ENCODE results near the gene NKAIN2. TPM values are rescaled to one million over a fixed set of nuclear protein-coding genes. Genes with fewer than 3 reads are reported as not detected.

Gene NKAIN2
- total RNA-seq, 1 experiment from 2014 or later: 0.15 TPM

DNA sequence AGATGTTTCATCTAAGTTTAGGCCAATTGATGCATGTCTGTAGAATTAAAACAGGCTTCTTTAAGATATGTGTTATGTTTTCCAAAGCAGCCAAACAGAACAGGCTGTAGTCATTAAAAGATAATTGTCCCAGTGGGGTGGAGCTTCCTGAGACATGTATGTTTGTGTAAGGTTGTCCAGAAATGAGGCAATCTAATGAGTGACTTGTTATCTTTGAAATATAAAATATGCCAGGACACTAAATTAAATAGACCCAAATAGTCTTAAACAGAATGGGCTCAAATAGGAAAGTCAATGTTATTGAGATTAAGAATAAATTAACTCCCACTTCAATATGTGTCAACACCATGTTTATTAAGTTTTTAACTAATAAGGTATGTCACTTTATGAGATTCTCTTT lies 953.9 kb downstream of the NKAIN2 start:
- DNase-seq (ENCODE audit: low read depth): no peak

DNA sequence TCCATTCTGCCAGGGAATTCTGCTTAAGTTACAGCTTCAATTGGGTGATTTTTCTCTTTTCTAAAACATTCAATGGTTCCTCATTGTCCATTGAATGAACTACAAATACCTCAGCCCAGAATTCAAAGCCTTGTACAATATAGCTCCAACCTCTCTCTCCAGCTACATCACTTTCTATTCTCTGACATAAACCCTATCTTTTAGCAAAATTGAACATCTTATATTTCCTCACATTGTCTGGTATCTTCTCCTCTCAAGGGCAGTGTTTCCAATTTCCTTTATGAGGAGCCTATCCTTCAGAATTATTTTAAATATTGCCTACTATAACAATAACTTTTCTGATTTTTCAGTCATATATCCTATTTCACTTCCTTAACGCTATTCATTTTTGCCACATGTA lies 955.0 kb downstream of the NKAIN2 start:
- DNase-seq (ENCODE audit: low read depth): no peak

DNA sequence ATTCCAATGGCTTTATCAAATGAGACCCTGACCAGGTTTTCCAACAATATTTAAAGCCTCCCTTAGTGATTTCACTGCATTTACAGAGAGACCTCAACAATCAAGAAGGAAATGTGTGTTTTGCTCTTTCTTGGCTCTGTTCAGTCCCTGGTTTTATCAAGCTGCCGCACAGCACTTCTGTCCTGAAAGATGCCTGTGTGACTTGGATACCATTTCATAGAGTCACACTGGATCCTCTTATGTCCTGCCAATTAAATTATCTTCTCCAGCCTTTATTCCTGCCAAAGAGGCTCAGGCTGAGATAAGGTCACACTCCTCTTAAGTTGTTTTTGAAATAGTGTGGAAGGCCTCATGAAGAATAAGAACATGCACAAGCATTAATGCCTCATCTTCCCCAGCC lies 961.6 kb downstream of the NKAIN2 start:
- no peak for DNase-seq (ENCODE audit: low read depth)

DNA sequence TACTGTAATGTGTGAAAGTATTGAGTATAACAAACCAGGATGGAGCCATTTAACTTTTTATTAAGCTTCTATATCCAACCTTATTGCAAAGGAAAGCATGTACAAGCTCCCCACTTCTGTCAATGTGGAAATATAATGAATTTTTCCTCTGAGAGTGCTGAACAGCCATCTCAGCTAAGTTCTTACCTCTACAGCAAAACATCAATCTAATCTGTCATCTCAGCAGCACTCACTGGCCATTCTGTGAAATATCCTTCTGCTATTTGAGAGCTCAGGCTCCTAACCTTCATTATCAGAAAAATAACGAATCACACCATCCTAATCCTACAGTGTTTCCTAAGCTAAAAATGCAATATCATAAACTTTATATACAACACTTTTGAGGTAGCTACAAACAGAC lies 964.6 kb downstream of the NKAIN2 start:
- no peak for DNase-seq (ENCODE audit: low read depth)

DNA sequence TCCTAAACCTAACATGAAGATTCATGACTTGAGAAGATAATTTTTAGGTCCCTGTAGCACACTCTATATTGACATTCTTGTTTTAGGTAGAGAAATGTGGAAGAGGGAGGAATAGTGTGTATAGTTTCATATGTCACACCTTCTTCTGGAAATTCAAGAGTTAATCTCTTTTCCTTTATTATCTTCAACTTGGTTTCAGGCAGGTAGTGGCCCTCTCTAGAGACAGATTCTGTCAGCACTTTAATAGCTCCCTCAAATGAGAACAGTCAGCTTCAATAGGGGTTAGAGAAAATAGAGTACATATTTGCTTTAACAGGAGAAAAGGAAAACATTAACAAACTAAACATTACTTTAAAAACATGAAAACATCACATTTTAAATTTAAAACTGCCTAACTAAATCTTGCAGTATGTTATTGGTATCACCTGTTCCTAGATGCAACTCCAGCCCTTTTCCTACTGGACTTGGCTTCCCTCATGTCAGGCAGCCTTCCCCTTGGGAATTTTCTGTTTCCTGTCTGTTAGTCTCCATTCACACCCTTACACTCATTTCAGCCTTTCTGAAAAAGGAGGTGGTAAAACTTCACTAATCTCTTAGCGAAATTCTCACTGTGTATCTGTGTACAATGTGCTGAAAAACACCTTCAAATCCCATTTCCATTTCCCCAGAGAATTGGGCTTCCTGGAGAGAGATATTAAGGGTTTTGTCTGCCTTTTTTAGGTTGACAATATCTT lies 966.3 kb downstream of the NKAIN2 start:
- no peak for DNase-seq (ENCODE audit: low read depth)

DNA sequence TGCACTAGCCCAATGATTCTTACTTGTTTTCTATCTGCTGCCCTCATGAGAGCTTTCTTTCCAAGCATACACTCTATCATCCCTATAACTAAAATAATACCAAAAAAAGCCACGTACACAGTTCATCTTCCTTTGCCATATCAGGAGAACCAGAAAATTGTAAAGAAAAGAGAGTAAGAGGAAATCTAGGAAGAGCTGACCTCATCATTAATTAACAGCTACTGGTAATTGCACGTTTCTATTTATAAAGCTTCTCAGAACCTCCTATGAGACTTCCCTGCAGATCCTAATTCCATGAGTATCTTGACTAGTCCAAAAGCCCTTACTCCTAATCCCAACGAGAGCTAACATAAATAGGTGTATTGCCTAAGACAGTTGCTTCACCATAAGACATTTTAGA lies 967.1 kb downstream of the NKAIN2 start:
- DNase-seq (ENCODE audit: low read depth): no peak

DNA sequence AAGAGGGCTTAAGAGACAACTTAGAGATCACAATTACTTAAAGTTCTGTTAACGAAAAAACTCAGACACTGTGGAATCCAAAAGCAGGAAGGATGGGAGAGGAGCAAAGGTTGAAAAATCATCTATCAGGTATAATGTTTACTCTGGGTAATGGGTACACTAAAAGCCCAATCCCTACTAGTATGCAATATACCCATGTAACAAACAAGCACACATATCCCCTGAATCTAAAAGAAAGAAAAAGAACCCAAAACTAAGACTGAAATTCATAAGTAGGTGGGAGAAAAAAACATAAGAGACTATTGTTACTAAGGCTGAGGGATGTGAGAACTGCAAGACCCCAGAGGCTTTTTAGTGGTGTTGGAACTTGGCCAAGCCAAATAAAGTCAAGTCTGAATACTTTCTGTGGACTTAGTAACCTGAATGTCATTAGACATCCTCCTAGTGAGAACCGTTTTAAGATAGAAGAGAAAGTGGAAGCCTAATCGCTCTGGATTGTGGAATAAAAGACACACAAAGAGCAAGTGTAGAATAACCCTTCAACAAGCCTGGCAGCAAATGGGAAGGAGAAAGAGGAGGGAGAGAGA lies 969.2 kb downstream of the NKAIN2 start:
- no peak for DNase-seq (ENCODE audit: low read depth)

DNA sequence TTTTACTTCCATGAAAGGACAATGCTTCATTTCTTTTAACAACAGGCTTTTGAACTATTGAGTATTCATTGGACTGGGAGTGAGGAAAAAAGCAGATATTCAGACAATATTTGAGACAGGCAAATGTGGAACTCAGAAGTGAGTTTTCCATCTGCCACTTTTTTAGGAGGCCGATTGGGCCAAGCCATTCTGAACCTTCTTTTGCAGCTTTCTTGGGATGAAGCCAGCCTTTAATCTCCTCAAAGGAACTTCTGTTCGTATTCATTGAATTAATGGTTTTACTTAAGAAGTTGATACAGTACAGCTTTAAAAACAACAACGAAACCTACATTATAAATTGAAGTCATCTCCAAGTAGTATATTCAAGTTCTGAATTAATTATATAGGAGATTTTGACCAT lies 971.5 kb downstream of the NKAIN2 start:
- no peak for DNase-seq (ENCODE audit: low read depth)

DNA sequence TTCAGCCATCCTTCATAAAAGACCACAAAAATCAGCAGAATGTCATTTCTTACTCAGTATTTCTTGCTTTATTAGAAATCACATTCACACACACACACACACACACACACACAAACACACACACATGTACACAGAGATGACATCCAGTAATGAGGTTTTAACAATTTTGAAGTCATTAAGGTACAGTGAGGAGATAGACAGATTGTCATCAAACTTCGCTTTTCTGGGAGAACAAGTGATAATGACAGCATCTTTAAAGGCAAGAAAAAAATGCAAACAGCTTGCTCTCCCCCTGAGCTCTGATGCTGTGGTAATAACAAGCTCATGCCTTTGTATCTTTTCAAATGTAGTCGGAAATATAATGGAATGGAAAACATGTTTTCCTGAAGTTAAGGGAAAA lies 974.2 kb downstream of the NKAIN2 start:
- DNase-seq (ENCODE audit: low read depth): no peak

DNA sequence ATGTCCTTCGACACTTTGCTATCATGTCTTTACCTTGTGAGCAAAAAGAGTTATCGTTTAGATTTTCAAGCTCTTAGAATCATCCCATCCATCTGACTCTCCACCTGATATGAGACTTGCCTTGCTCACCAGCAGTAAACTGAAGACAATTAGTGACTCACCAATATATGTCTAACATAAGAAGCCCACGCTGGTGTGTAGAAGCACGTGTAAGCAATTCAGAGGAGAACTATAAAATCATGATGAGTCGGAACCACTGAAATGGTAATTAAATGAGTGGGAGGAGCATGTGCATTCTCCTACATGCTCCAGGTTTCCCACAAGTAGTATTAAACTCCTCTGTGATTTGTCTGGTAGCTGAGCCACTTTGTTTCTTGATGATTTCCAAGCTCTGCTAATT lies 977.0 kb downstream of the NKAIN2 start:
- DNase-seq (ENCODE audit: low read depth): peak; percentile 17

DNA sequence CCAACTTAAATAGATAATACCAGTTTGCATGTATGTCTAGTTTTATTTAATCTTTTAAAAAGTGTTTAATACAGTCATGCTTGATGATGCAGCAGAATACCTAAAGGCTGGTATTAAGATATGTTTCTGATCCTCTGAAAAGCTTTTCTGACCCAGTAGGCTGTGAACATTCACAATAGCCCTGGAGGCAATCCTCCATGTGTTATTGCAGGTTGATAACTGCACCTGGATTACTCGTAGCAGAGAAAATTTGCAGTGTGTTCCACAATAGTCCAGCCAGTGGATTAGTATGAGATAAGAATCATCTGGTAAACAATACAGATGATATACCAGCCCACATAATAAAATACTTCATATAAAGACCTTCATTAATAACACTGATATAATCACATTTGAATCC lies 979.7 kb downstream of the NKAIN2 start:
- no peak for DNase-seq (ENCODE audit: low read depth)

DNA sequence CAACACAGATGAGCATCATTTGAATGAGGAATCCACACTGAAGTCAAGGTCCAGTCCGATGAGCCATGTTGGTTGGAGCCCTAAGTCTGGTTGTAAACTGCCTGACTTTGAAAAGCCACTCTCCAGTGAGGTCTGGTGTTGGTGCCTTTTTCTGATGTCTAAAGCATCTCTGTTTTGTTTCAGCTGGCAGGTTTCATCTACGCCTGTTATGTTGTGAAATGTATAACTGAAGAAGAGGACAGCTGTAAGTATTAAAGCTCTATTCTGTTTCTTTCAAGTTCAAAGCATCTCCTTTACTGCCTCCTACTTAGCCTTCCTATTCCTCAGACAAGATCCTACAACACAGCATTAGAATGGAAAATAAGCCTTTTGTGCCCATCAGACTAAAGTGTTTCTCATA lies 987.5 kb downstream of the NKAIN2 start:
- no peak for DNase-seq (ENCODE audit: low read depth)

DNA sequence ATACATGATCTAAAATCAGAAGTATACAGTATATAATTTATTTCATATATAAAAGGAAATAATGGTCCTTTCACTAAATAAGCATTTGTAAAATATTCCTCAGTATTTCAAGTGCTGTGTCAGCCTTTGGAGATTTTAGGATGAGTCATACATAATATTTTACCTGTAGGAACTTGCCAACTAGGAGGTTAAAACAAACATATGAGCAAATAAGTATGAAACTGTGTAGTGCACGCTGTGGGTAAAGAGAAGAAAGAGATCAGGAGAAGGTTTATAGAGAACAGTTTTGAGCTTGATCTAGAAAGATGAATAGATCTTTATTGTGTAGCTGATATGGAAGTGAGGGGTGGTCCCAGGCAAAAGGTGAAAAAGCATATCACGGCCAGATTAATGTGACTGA lies 988.7 kb downstream of the NKAIN2 start:
- no peak for DNase-seq (ENCODE audit: low read depth)

DNA sequence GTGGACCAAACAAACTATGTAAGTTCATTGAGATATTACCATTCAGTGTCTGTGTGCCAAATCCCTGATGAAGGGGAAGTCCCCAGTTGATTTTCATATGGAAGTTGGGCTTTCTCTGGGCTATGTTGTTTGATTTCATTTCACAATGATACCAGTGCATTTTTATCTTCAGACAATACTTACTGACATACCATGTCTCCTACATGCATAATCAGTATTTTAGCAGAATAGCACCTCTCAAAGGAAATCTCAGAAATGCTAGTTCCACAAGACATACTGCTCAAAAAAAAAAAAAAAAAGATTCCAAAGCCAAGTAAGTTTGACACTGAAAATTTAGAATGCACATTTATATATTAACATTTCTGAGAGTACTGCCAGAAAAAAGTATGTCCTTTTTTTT lies 989.7 kb downstream of the NKAIN2 start:
- no peak for DNase-seq (ENCODE audit: low read depth)

DNA sequence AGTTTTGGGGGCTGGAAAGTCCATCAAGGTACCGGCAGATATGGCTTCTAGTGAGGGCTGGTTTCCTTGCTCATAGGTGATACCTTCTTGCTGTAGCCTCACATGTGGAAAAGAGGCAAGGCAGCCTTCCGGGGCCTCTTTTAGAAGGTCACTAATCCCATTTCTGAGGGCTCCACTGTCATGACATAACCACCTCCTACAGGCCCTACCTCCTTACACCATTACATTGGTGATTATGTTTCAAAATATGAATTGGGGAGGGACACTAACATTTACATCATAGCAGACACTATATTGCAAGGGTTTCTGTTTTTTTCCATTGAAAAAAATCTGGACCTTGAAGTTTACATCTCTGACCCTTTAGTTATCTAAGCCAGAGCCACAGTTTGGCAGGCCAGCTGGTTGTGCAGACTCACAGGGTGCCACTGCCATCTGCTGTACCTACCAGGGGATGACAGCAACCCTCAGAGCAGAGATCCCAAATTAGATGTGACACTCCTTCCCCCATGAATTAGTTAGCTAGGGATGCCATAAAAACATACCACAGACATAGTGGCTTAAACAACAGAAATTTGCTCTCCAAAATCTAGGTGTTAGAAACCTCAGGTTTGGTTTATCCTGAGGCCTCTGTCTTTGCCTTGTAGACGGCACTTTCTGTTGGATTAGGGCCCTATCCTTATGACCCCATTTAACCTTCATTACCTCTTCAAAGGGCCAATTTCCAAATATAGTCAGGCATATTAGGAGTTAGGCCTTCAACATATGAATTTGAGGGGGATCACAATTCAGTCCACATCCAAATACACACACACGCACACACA lies 992.2 kb downstream of the NKAIN2 start:
- peak; percentile 20 for DNase-seq (ENCODE audit: low read depth)

DNA sequence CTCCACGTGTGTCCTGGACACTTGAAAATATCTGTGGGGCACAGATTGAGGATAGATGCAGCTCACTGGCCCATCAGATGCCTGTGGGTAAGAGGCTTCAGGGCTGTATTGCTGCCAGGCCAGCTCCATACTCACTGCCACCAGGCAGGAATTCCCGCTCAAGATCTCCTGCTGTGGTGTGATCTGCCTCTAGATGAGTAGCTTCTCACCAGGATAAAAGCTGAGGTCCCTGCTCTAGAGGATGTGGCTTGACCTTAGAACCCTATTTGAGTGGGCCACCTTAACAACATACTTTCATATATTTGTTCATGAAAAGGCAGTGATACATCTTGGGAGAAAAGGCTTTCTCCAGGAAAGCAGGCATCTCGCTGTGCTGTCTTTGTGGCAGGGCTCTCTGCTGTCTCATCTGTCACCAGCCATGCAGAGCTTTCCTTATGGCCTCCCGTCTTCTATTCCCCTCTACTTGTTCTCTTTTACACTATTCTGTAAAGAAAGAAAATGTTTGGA lies 992.9 kb downstream of the NKAIN2 start:
- DNase-seq (ENCODE audit: low read depth): peak; percentile 8

DNA sequence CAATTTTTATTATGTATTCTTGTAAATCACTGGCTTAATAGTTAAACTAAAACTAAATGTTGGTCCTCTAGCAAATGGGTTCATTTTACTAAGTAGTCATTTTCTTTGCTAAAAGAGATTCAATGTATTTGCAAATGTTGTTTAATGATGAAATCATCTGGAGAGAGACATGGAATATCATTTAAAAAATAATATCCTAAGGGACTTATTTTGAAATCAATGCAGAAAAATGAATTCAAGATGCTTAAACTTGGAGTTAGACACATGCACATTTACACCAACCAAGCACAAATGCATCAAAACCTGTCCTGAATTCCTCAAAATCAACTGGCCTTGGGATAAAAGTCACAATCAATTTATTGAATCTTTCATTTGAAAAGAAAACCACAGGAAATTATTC lies 993.6 kb downstream of the NKAIN2 start:
- DNase-seq (ENCODE audit: low read depth): no peak

DNA sequence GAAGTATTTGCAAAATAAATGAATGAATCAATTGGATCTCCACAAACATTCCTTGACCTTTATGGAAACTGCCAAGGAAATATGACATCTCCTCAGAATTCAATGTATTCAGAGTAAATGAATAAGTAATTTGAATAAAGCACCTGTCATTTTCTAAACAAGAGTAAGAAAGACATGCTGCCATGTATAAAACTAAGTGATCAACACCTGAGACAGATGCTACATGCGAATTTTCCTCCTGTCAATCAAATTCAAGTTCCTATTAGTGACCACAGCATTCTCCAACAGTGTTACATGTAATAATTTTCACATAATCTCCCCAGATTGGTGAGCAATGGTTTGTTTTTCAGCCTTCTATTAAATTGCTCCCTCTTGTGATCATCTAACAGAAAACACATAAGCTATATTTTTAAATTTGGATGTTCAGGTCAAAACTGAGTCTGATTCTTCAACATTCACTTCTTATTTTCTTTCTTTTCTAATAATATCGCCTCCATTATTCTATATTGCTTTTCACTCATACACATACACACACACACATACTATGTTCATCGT lies 995.4 kb downstream of the NKAIN2 start:
- DNase-seq (ENCODE audit: low read depth): no peak

DNA sequence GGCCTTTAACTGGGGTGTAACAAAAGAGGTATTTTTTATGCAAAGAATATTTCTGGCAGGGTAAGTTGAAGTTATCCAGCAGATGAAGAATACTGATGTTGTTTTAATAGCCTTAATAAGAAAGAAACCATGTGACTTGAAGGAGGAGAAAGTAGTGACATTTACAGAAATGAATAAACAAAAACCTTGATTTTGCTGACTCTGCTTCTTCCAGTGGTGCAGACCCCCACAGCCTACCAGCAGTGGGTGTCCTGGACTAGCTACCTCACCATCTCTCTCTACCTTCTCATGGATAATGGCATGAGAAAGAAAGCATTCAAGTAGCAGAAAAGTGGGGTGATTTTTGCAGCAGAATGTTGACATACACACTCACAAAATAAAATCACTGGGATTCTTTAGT lies 996.0 kb downstream of the NKAIN2 start:
- no peak for DNase-seq (ENCODE audit: low read depth)

DNA sequence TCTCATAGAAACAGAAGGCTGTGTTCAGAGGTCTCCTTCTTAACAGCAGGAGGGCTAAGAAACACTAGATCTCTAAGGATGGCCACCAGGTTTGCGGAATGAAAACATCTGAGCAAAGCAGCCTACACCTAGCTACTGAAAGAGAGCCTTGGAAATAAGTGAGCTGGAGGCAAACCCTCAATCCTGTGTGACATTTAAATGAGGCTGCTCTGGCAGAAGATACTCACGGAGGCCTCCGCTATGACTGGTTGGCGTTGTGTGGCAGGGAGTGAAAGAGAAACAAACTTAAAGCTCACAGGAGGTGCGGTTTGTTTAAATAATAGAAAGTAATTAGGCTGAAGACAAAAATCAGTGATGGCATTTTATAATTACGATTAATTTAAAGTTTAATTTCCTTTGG lies 996.6 kb downstream of the NKAIN2 start:
- no peak for DNase-seq (ENCODE audit: low read depth)

DNA sequence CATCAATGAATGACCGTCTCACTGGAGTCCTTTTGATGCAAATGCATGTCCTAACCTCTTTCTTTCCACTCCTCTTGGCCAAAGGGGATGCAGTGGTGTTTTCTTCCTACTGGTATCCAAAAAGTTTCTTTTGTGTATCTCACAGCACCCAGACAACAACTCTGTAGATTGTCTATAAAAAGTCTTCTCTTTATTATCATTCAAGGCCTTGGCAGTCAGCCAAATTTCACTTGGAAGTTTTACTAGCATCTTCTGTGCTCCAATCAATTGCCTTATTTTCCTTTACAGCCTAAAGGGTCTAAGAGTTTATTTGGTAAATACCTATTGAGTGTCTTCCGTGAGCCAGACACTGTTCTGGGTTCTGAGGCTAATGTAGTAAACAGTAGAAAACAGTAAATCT lies 1008.4 kb downstream of the NKAIN2 start:
- DNase-seq (ENCODE audit: low read depth): no peak

DNA sequence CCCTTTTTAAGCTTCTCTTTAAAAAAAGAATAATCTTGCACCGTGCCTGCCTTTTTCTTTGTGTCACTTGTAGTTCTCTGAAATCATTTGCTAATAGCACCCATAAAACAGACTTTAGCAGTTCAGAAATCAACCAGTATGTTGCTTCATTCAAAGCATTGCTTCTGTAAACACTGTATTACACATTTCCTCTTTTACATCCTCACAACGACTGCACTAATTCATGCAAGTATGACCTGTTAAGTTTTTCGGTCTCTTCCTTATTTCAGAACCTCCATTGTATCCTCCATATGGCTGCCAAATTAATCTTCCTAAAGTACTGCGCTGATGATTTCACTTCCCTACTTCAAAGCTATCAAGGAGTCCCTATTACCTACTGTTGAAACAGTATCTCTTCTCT lies 1015.7 kb downstream of the NKAIN2 start:
- no peak for DNase-seq (ENCODE audit: low read depth)

DNA sequence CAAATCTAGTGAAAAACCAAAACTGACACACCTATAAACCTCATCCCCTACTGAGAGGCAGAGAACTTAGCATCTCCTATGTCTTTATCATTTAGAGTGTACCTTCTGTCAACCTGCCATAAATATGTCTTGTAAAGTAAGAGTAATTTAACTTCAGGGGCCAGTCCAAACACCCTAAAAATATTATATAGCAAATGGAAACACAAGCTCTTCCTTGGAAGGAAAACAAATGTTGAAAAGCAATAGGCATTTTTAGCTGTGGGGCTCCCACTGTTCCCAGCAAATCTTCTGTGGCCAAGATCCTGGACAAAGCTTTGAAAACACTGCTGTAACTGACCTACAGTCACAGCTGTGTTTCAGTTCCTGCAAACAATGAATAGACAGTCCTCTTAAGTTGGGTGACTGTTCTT lies 1018.5 kb downstream of the NKAIN2 start:
- DNase-seq (ENCODE audit: low read depth): no peak

Measured in M059J (cell line).